ENCODE results near the gene CIT.

CIT gene

DNA sequence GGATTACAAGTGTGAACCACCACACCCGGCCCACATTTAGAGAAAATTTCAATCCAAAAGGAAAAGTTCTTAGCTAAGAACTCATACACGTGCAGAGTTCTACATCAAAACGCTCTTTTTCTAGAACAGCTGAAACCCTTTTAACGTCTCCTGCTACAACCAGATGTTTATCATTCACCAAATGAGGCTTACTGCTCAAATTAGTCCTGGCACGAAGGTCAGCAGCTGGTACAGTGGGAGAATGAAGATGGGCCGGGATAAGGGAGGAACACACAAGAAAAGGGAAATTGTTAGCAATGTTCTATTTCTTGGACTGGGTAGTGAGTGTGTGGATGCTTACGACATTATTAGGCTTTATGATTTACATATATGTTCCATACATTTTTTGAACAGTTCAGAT lies 171.9 kb downstream of the CIT start:
- H3K4me3 ChIP-seq (ENCODE audit: low read depth, low read length), result no peak overlapping the region
- TF ChIP-seq, protein P1, sequence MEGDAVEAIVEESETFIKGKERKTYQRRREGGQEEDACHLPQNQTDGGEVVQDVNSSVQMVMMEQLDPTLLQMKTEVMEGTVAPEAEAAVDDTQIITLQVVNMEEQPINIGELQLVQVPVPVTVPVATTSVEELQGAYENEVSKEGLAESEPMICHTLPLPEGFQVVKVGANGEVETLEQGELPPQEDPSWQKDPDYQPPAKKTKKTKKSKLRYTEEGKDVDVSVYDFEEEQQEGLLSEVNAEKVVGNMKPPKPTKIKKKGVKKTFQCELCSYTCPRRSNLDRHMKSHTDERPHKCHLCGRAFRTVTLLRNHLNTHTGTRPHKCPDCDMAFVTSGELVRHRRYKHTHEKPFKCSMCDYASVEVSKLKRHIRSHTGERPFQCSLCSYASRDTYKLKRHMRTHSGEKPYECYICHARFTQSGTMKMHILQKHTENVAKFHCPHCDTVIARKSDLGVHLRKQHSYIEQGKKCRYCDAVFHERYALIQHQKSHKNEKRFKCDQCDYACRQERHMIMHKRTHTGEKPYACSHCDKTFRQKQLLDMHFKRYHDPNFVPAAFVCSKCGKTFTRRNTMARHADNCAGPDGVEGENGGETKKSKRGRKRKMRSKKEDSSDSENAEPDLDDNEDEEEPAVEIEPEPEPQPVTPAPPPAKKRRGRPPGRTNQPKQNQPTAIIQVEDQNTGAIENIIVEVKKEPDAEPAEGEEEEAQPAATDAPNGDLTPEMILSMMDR (IDR thresholded peaks at IDR 0.05; ENCODE audit: low read depth, low read length), result no peak

DNA sequence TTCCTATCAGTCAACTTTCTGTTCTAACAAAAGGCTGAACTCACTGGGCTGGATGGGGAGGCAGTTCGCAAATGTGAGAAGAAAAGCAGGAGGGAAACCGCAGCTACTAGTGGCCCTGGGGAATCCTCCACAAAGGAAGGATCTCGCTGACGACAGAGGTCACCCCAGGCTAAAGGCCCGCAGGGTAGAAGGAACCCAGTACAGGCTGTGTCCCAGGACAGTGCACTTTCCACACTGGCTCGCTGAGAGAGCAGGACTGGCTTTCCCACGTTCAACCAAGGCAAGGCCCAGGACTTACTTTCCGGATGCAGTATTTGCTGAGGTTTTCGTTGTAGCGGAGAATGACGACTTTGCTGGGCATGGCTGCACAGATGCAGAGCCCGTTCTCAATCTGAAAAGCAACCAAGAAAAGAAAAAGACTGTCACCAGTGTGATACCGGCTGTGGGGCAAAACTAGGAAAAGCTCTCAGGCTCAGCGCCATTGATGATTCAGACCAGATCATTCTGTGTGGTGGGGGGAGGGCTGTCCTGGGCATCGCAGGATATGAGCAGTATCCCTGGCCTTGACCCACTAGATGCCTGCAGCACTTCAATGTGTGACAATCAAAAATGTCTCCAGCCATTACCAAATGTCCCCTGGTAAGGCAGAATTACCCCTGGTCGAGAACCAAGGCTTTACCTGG lies 172.9 kb downstream of the CIT start:
- H3K4me3 ChIP-seq (ENCODE audit: low read depth, low read length), result no peak overlapping the region

DNA sequence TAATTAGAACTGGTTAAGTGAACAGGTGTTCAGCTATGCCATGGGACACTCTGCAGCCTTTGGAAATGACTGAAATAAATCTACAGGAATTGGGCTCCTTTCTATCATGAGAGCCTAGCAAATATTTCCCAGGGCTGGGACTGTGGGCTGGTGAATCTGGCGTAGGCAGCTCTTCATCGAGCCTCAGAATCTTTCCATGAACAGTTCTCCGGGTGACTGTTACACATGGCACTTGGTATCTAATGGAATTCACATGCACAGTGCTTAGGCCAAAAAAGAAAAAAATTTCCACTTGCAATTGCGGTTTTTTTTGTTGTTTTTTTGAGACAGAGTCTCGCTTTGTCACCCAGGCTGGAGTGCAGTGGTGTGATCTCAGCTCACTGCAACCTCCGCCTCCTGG lies 177.0 kb downstream of the CIT start:
- no peak overlapping the region for H3K4me3 ChIP-seq (ENCODE audit: low read depth, low read length)
- TF ChIP-seq, protein P1 (IDR thresholded peaks at IDR 0.05; ENCODE audit: low read depth, low read length), result no peak

More for the DNA sequence above, 172.9 kb downstream of the CIT start:
- TF ChIP-seq, protein P1 (IDR thresholded peaks at IDR 0.05; ENCODE audit: low read depth, low read length), result no peak

DNA sequence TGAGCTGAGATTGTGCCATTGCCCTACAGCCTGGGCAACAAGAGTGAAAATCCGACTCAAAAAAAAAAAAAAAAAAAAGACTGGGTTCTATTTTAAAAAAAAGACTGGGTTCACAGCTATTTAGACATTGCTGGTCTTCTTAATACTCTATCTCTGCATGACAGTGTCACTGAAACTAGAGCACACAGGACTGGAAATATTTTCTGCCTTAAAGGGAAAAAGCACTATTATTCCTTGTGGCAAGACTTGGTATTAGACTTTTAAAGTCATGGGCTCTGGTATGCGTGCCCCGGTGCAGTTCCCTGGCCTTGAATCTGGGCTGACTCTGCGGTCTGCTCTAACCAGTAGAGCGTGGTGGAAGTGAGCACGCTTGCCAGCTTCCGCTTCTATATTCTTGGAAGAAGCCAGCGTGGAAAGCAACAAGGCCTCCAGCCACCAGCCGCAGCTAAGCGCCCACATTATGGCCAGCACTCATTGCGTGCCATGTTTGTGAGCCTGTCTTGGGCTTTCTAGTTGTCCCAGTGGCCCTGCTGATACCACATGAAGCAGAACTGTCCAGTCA lies 177.8 kb downstream of the CIT start:
- H3K4me3 ChIP-seq (ENCODE audit: low read depth, low read length), result no peak overlapping the region
- TF ChIP-seq, protein P1 (IDR thresholded peaks at IDR 0.05; ENCODE audit: low read depth, low read length), result no peak

DNA sequence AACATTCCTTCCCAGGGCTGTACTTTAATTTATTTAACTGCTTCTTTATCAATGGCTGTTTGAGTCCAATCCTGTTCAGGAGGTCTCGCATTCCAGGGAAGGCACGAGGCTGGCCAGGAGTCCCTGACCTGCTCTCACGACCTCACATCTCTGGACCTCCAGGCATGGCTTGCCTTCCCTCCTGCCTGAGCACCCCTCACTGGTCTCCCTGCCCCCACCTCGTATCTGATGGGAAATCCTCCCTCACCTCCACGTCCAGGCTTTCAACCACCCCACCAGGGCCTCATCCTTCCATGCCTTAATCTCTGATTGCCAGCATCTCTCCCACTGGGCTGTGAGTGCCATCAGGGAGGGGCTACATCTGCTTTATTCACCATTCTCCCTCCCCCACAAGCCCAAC lies 180.2 kb downstream of the CIT start:
- no peak overlapping the region for H3K4me3 ChIP-seq (ENCODE audit: low read depth, low read length)
- TF ChIP-seq, protein P1 (IDR thresholded peaks at IDR 0.05; ENCODE audit: low read depth, low read length), result no peak

DNA sequence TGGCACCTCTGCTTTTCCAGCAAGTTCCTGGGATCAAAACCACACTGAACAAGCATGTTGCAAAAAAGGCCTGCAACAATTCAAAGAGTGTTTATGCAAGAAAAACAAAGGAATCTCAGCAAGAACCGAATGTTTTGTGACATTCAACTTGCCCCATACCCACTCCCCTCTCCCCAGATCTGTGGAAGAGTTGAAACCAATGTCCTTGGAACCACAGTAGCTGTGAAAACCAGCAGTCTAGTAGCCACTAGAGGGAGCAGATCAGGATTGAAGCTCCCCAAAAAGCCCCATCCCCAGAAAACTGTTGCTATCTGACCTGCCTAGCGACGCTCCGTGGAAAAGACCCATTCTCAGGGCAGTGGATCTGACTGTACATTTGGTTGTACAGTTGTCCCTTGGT lies 182.1 kb downstream of the CIT start:
- TF ChIP-seq, protein P1 (IDR thresholded peaks at IDR 0.05; ENCODE audit: low read depth, low read length), result peak; percentile 44
- no peak overlapping the region for H3K4me3 ChIP-seq (ENCODE audit: low read depth, low read length)

DNA sequence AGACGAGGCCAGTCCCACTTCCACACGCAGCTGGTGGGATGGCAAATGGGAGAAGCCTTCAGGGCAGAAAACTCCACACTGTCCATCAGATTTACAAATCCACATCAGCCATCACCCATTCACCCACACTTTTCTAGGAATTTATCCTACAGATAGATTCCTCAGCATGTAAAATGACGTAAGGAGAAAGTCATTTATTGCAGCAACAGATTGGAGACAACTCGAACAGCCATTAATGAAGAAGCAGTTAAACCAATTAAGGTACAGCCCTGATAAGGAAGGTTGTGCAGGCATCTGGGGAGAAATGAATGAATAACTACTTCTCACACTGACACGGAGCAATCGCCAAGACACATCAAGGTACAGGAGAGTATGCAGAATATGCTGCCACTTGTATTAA lies 183.0 kb downstream of the CIT start:
- TF ChIP-seq, protein P1 (IDR thresholded peaks at IDR 0.05; ENCODE audit: low read depth, low read length), result no peak
- no peak overlapping the region for H3K4me3 ChIP-seq (ENCODE audit: low read depth, low read length)

All from WI38 (cell line).